CD4-positive, alpha-beta memory T cell (primary cell): ENCODE measurements around the gene CDC73. TPM values are rescaled to one million over a fixed set of nuclear protein-coding genes. Genes with fewer than 3 reads are reported as not detected.
A peak's percentile ranks its signal among the peaks of the same experiment; 100 is the strongest.
"Not testable (repeated sequence)": the region's sequence is repeated elsewhere in the genome, so short reads cannot be mapped to it uniquely, and the experiment has no call there.

Experiments
- CTCF ChIA-PET: fragments of 350-600 bp; sonication (Branson Sonifier 250); formaldehyde crosslinking; loops from one replicate; lab custom pipeline; 2021; ENCODE audit warnings: inconsistent platforms; ENCODE audit not compliant: partially characterized antibody; lab: Charles Lee
- POLR2A ChIA-PET: fragments of 350-600 bp; sonication (Branson Sonifier 250); formaldehyde crosslinking; loops from one replicate; lab custom pipeline; 2021; ENCODE audit not compliant: partially characterized antibody; lab: Charles Lee
- DNase-seq, 5 donors: peaks; one replicate each; pipeline versions ENCODE4 v3.0.0 to v3.0.0-alpha.2; 2020 to 2022; ENCODE audit warnings: mixed read lengths in 1 of 5
- H3K27ac ChIP-seq: one replicate; pipeline ENCODE4 v1.7.0; 2013; ENCODE audit warnings: low read depth, low read length
- H3K27me3 ChIP-seq: 2 replicates; pipeline ENCODE4 v1.7.0; 2013; ENCODE audit warnings: mild to moderate bottlenecking, low read length, moderate library complexity; ENCODE audit not compliant: insufficient read depth
- H3K36me3 ChIP-seq: 2 replicates; pipeline ENCODE4 v1.7.0; 2013; ENCODE audit warnings: mild to moderate bottlenecking, low read length, moderate library complexity; ENCODE audit not compliant: insufficient read depth
- H3K4me1 ChIP-seq: 2 replicates; pipeline ENCODE4 v1.7.0; 2013; ENCODE audit warnings: mild to moderate bottlenecking, low read length, moderate library complexity; ENCODE audit not compliant: insufficient read depth
- H3K4me3 ChIP-seq, 2 donors: one replicate each; pipeline ENCODE4 v1.7.0; 2013; ENCODE audit warnings: low read length in 2 of 2, mild to moderate bottlenecking in 1 of 2
- H3K9me3 ChIP-seq, 2 donors: one replicate each; pipeline ENCODE4 v1.7.0; 2013; ENCODE audit warnings: low read length in 2 of 2, control low read depth in 1 of 2; ENCODE audit not compliant: control insufficient read depth in 1 of 2
- H3K27ac Mint-ChIP-seq, 7 donors: one replicate each; pipeline ENCODE4 v1.8.0; 2020 to 2021; ENCODE audit warnings: mixed read lengths in 7 of 7, mild to moderate bottlenecking in 6 of 7, inconsistent platforms in 3 of 7, moderate library complexity in 3 of 7
- H3K27me3 Mint-ChIP-seq, 2 donors: one replicate each; pipeline ENCODE4 v1.8.0; 2020 to 2021; ENCODE audit warnings: mixed read lengths in 2 of 2
- H3K36me3 Mint-ChIP-seq, 2 donors: one replicate each; pipeline ENCODE4 v1.8.0; 2020 to 2021; ENCODE audit warnings: mixed read lengths in 2 of 2, inconsistent platforms in 1 of 2, mild to moderate bottlenecking in 1 of 2
- H3K4me1 Mint-ChIP-seq, 4 donors: one replicate each; pipeline ENCODE4 v1.8.0; 2020 to 2021; ENCODE audit warnings: mixed read lengths in 4 of 4, mild to moderate bottlenecking in 1 of 4
- H3K4me3 Mint-ChIP-seq, 8 donors: one replicate each; pipeline ENCODE4 v1.8.0; 2020 to 2021; ENCODE audit warnings: mixed read lengths in 8 of 8, mild to moderate bottlenecking in 7 of 8, moderate library complexity in 6 of 8, inconsistent platforms in 3 of 8
- H3K9me3 Mint-ChIP-seq, 8 donors: one replicate each; pipeline ENCODE4 v1.8.0; 2020 to 2021; ENCODE audit warnings: mixed read lengths in 8 of 8, mild to moderate bottlenecking in 5 of 8, inconsistent platforms in 3 of 8, moderate library complexity in 1 of 8
- intact Hi-C: fragments of 100-400 bp; cut with micrococcal nuclease; formaldehyde crosslinking; loops from one replicate; pipeline ENCODE4 v1.15.1; 2023
- polyA plus RNA-seq, 2 donors: library from polyadenylated mRNA; unstranded; fragments of 300-500 nt; fragmentation: Illumina TruSeq; gene quantifications; one replicate each; pipeline ENCODE4 v1.2.3, GENCODE V29; 2021
- total RNA-seq, 2 experiments: library from RNA; stranded (reverse); gene quantifications; one replicate each; pipeline ENCODE4 v1.2.3, GENCODE V29; 2021

CDC73 gene
- total and polyA plus RNA-seq, 4 experiments from 2014 or later, result 70.4 to 75.0 (median 71.3) TPM

DNA sequence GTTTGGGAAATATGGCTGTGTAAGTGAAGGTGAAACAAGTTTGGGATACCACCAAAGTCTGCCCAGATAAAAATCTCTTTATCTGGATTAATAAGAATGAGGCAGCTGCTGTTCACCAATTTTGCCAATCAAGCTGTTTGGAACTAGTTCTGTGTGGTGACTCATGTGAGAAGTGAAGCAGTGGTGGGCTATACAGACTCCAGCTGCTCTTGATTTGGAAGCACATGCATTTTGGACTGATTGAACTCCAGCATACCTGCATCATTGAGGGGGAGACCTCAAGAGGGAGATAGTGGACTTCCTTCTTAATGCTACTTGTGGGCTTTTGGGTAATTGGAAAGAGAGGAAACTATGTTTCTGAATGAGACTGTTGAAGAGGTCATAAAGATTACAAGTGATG lies 163.8 kb downstream of the CDC73 start:
- no peak for DNase-seq
- peaks cover 7 to 17% (median 14%) of the 10 kb centered on the region in 4 donors for H3K4me1 Mint-ChIP-seq
- H3K36me3 ChIP-seq, result no peaks in the 10 kb centered on the region
- no peaks in the 10 kb centered on the region for H3K27me3 ChIP-seq
- H3K4me1 ChIP-seq, result no peaks in the 10 kb centered on the region
- H3K27ac ChIP-seq, result no peak overlapping the region
- no peaks in the 10 kb centered on the region for H3K27me3 Mint-ChIP-seq
- POLR2A ChIA-PET, result no interaction called here
- H3K27ac Mint-ChIP-seq, result peak overlapping the region in 1 of 7 donors; percentile 20
- intact Hi-C loops, result no loop called here
- H3K4me3 ChIP-seq, result no peak overlapping the region
- no peaks in the 10 kb centered on the region for H3K9me3 ChIP-seq
- peaks cover 0 to 4% of the 10 kb centered on the region in 2 donors for H3K36me3 Mint-ChIP-seq
- peaks cover 0 to 8% (median 0%) of the 10 kb centered on the region in 8 donors for H3K9me3 Mint-ChIP-seq
- H3K4me3 Mint-ChIP-seq, result no peak overlapping the region
- CTCF ChIA-PET, result no interaction called here

- POLR2A ChIA-PET, CTCF ChIA-PET, H3K4me3 ChIP-seq, H3K9me3 ChIP-seq, H3K4me1 ChIP-seq, DNase-seq, H3K27me3 ChIP-seq, H3K36me3 ChIP-seq, intact Hi-C loops, H3K9me3 Mint-ChIP-seq, H3K27me3 Mint-ChIP-seq, H3K27ac ChIP-seq, H3K27ac Mint-ChIP-seq, H3K4me3 Mint-ChIP-seq, H3K36me3 Mint-ChIP-seq: not testable (repeated sequence)
- H3K4me1 Mint-ChIP-seq, result peaks cover 7 to 15% (median 10%) of the 10 kb centered on the region in 4 donors
Observed at GRCh38 chr1:193288548-193289080, 166.8 kb downstream of the CDC73 start.

DNA sequence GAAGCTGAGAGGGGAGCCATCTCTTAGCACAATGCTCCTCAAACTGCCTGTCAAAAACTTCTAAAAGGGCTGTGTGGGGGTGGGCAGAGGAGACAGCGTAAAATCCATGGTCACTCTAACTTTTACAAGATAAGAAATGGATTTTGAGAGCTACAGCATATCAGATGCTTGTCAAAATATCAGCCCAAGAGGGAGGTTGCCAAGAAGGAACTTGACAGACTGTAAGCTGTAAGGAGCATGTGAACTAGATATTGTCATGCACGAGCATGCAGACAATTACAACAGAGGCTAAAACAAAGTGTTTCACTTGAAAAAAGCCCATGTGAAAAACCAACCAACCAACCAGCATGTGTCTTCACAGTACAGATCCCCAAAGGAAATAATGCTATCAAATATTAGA lies 171.9 kb downstream of the CDC73 start:
- Mint-ChIP-seq H3K27me3 (no peaks in the 10 kb centered on the region), H3K36me3 (peaks cover 2 to 11% of the 10 kb centered on the region in 2 donors), H3K27ac (peak overlapping the region in 1 of 7 donors; percentile 16), H3K9me3 (peaks cover 4 to 22% (median 15%) of the 10 kb centered on the region in 8 donors), H3K4me1 (no peaks in the 10 kb centered on the region), H3K4me3 (no peak overlapping the region)
- CTCF ChIA-PET, result no interaction called here
- DNase-seq, result no peak
- Histone ChIP-seq H3K27me3 (no peaks in the 10 kb centered on the region), H3K4me1 (no peaks in the 10 kb centered on the region), H3K36me3 (no peaks in the 10 kb centered on the region), H3K9me3 (no peaks in the 10 kb centered on the region), H3K27ac (no peak overlapping the region), H3K4me3 (no peak overlapping the region)
- intact Hi-C loops, result no loop called here
- POLR2A ChIA-PET, result no interaction called here

- intact Hi-C loops, result no loop called here
- H3K4me1 ChIP-seq, result no peaks in the 10 kb centered on the region
- H3K36me3 ChIP-seq, result no peaks in the 10 kb centered on the region
- H3K4me3 ChIP-seq, result no peak overlapping the region
- ChIA-PET POLR2A (no interaction called here), CTCF (no interaction called here)
- Mint-ChIP-seq H3K4me1 (no peaks in the 10 kb centered on the region), H3K36me3 (peaks cover 2 to 11% of the 10 kb centered on the region in 2 donors), H3K4me3 (no peak overlapping the region), H3K27me3 (no peaks in the 10 kb centered on the region), H3K27ac (no peak overlapping the region), H3K9me3 (peaks cover 4 to 22% (median 15%) of the 10 kb centered on the region in 8 donors)
- no peak overlapping the region for H3K27ac ChIP-seq
- H3K27me3 ChIP-seq, result no peaks in the 10 kb centered on the region
- no peak for DNase-seq
- H3K9me3 ChIP-seq, result no peaks in the 10 kb centered on the region
Observed at GRCh38 chr1:193299038-193299437, 177.2 kb downstream of the CDC73 start.

GRCh38 chr1:193301746-193302145 lies 179.9 kb downstream of the CDC73 start:
- no peaks in the 10 kb centered on the region for H3K27me3 ChIP-seq
- intact Hi-C loops, result no loop called here
- H3K27me3 Mint-ChIP-seq, result no peaks in the 10 kb centered on the region
- DNase-seq, result no peak
- no peak overlapping the region for H3K4me3 ChIP-seq
- ChIA-PET POLR2A (no interaction called here), CTCF (no interaction called here)
- no peaks in the 10 kb centered on the region for H3K9me3 ChIP-seq
- no peaks in the 10 kb centered on the region for H3K4me1 Mint-ChIP-seq
- H3K27ac ChIP-seq, result no peak overlapping the region
- peaks cover 2 to 5% of the 10 kb centered on the region in 2 donors for H3K36me3 Mint-ChIP-seq
- no peaks in the 10 kb centered on the region for H3K4me1 ChIP-seq
- H3K9me3 Mint-ChIP-seq, result peaks cover 2 to 14% (median 7%) of the 10 kb centered on the region in 8 donors
- no peak overlapping the region for H3K27ac Mint-ChIP-seq
- no peaks in the 10 kb centered on the region for H3K36me3 ChIP-seq
- H3K4me3 Mint-ChIP-seq, result no peak overlapping the region

DNA sequence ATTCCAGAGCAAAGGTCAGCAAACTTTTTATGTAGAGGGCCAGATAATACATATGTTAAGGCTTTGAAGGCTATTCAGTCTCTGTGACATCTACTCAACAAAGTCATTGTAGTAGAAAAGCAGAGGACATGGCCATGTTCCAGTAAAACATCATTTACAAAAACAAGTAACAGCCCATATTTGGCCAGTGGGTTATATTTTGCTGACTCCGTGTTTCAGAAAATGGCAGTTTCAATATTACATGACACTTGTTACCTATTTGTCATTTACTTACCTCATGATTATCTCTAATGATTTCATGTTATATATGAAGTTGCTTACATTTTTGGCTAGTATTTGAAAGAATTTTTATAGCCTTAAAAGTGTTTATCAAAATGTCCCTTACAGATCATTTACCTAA lies 182.0 kb downstream of the CDC73 start:
- Mint-ChIP-seq H3K9me3 (peaks cover 0 to 2% (median 0%) of the 10 kb centered on the region in 8 donors), H3K27ac (no peak overlapping the region), H3K4me1 (no peaks in the 10 kb centered on the region), H3K27me3 (no peaks in the 10 kb centered on the region), H3K36me3 (no peaks in the 10 kb centered on the region), H3K4me3 (no peak overlapping the region)
- Histone ChIP-seq H3K27ac (no peak overlapping the region), H3K4me3 (no peak overlapping the region), H3K4me1 (no peaks in the 10 kb centered on the region), H3K9me3 (no peaks in the 10 kb centered on the region), H3K27me3 (no peaks in the 10 kb centered on the region), H3K36me3 (no peaks in the 10 kb centered on the region)
- intact Hi-C loops, result no loop called here
- CTCF ChIA-PET, result no interaction called here
- POLR2A ChIA-PET, result no interaction called here
- DNase-seq, result no peak
